GM04504 (cell line): ENCODE measurements around the gene CETP.
"Not testable (repeated sequence)": the region's sequence is repeated elsewhere in the genome, so short reads cannot be mapped to it uniquely, and the experiment has no call there.

ENCODE experiments used
- DNase-seq: peaks from one replicate; pipeline ENCODE4 v3.0.0-alpha.2; 2012; ENCODE audit warnings: low read depth

CETP gene

DNA sequence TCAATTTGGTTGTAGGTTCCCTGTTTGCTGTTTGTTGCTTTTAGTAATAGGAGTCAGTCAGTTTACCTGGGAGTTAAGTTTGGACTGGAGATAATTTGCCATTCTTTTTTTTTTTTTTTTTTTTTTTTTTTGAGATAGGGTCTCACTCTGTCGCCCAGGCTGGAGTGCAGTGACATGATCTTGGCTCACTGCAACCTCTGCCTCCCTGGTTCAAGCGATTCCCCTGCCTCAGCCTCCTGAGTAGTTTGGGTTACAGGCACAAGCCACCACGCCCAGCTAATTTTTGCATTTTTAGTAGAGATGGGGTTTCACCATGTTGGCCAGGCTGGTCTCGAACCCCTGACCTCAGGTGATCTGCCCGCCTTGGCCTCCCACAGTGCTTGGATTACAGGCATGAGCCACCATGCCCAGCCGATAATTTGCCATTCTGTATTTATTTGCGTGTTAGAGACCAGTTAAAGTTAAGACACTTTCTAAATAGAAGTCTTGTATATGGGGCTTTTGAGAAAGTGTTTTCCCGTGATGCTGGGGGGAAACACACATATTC lies 27.1 kb upstream of the CETP start:
- not testable (repeated sequence) for DNase-seq

DNA sequence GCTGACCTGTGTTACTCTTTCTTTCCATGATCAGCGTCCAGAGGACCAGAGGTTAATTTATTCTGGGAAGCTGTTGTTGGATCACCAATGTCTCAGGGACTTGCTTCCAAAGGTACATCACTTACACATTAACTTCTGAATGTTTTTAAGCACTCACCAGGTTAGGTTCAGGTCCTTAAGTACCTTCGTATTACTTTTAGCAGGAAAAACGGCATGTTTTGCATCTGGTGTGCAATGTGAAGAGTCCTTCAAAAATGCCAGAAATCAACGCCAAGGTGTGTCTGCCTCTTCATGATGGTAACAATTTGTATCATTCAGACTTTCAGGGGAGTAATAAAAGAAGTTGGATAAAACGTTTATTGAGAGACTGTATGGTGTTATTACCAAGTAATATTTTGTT lies 26.5 kb upstream of the CETP start:
- no peak for DNase-seq

DNA sequence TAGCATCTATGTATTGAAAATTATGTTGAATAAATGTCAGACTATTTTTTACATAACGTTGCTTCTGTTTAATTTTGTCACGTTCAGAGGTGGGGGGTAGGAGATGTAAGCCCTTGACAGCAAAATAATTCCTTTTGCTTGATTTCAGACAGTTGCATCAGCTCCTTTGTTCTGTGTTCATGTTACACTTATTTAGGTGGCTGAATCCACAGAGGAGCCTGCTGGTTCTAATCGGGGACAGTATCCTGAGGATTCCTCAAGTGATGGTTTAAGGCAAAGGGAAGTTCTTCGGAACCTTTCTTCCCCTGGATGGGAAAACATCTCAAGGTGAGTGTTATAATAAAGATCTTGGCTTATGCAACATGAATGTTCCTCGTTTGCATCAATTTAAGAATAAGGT lies 25.3 kb upstream of the CETP start:
- no peak for DNase-seq

DNA sequence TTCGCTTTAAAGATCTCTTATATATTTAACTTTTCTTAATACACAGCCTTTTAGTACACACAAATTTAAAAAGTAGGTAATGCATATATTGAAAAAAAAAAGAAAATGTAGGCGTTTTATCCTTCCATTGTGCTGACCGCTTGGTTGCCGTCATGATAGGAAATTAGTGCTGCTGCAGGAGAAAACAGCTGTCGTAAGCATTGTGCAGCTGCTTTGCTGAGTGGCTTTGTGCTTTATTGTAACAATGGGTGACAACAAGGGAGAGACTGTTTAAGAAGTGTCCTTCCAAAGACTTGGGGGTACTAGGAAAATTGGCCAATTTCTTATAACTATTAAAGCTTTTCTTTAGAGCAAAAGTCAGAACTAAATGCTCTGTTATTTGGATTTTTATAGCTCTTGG lies 24.8 kb upstream of the CETP start:
- no peak for DNase-seq

DNA sequence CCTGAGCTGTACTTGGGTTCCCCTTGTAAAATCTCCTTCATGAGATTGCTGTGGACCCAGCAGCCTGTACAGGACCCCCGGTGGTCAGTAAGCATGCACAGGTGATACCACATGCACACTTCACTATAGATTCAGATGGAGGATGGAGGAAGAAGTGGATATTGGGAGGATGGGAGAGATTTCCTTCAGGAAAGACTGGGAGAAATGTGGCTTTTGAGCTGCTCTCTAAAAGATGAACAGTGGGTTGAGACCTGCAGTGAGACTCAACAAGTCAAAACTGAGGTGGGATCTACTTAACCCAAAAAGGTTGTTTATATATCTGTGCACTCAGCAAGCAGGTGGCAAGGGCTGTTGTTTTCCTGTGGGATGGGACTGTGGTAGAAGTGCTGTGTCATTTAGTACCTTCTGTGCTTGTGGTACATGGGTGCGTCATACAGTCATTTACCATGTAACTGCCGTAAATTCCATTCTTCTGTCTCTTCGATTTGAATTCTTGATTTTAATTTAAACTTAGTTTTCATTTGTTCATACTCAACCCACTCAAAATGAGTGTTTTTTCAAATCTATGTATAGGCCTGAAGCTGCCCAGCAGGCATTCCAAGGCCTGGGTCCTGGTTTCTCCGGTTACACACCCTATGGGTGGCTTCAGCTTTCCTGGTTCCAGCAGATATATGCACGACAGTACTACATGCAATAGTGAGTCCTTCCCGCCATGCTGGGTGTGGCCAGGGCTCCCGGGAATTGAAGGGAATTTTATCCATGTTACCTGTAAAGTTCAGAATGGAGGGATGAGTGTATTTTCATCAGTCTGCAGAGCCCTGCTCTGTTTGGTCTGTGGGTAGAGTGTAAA lies 22.9 kb upstream of the CETP start:
- DNase-seq, result no peak

DNA sequence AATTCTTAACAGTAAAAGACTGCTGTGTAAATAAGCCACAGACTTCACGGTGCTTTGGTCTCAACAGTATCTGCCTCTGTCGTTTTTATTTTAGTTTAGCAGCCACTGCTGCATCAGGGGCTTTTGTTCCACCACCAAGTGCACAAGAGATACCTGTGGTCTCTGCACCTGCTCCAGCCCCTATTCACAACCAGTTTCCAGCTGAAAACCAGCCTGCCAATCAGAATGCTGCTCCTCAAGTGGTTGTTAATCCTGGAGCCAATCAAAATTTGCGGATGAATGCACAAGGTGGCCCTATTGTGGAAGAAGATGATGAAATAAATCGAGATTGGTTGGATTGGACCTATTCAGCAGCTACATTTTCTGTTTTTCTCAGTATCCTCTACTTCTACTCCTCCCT lies 21.9 kb upstream of the CETP start:
- DNase-seq, result no peak

DNA sequence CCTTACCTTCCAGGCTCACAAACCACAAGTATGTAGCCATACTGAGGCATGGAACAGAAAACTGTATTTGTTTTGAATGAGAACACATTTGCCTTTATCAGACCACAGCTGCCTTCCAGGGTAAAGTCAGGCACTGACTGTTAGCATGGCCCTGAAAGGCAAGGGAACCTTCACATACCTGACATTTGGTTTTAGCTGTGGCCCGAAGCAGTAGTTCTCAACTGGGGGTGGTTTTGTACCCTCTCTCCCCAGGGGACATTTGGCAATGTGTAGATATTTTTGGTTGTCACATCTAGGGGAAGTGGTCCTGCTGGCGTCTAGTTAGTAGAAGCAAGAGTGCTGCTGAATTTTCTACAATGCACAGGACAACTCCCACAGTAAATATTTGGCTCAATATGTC lies 20.7 kb upstream of the CETP start:
- no peak for DNase-seq

DNA sequence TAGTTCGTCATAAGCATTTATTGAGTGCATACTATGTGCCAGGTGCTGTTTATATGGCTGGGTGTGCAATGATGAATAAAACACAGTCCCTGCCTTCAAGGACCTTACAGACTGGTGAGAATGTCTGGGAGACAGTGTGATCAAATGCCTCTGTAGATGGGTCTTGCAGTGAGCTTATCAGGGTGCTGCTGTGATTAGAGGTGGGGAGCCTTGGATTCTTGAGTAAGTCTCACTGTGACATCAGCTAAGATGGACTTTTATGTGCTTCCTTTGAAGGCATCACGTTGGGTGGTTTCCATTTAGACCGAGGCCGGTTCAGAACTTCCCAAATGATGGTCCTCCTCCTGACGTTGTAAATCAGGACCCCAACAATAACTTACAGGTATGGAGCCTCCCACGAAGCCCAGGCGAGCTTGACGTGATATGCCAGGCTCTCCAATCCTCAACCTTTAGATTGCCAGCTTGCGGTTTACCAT lies 19.9 kb upstream of the CETP start:
- DNase-seq, result no peak

DNA sequence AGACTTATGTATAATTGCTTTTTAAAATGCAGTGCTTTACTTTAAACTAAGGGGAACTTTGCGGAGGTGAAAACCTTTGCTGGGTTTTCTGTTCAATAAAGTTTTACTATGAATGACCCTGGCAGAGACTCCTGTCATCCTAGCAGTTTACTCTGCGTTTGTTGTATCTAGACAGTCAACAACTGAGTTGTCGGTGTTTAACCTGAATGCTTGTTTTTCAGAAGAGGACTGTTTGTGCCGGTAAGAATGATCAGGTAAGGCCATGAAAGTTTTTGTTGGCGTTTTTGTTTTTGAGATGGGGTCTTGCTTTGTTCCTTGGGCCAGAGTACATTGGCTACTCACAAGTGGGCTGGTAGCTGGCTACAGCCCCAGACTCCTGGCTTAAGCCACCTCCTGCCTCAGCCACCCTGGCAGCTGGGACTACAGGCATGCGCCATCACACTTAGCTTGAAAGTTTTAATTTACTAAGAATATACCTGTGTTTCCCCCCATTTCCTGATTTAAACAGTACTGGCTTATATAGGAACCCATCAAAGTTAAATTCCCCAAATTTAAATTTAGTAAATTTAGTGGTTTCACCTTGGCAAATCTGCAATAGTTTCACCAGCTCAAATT lies 17.9 kb upstream of the CETP start:
- DNase-seq, result no peak

DNA sequence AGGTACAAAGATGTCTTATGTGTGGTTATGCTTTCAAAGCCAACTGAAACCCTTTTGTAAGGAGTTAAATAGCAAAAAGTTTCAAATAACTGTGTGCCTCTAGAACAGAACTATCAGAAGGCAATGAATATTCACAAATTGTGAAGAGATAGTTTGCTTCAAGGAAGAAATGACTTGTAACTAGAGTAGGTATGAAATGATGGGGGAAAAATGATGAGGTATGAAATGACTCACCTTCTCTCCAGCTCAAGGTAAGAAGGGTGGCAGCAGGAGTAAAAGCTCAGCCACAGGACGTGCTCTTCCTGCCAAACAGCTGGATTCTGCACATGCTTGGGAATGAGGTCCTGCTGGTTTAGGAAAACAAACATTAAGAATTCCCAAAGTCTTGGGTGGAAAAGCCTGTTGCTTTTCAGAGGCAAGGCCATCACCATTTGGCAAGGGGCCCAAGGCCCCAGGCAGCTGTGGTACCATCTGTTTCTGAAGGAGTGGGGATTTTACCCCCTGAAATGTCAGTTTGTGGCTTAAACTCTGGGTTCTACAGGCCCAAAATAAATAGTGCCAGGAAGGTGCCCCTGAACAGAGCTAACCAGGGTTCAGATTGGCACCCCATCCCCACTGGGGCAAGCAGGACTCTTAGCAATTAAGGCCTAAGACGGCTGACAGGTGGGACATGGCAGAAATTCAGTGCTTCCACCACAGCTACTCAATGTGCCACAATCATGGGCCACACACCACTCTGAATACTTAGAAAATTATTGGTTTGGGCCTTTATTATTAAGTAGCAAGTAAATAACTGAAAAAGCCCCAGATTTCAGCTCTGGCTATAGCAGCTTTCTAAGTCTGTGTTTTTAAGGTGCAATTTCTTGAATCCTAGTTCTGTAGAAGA lies 16.6 kb upstream of the CETP start:
- no peak for DNase-seq

DNA sequence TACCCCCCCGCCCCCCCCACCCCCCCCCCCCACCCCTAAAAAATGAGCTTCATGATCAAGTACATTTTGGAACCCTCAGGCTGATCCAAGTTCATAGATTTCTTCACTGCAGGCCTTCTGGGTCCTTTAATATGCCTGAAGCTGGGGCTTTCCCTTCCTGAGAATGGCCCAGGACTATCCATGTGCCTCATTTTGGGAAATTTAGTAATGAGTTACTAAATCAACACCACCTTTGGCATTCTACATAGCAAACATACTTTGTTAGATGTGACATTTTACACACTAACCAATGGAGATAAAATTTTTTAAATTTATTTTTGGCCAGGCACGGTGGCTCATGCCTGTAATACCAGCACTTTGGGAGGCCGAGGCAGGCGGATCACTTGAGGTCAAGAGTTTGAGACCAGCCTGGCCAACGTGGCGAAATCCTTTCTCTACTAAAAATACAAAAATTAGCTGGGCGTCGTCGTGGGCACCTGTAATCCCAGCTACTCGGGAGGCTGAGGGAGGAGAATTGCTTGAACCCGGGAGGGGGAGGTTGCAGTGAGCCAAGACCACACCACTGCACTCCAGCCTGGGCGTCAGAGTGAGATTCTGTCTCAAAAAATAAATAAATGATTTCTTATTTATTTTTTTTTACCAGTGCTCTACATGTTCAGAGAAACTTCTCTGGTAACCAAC lies 15.8 kb upstream of the CETP start:
- no peak for DNase-seq

DNA sequence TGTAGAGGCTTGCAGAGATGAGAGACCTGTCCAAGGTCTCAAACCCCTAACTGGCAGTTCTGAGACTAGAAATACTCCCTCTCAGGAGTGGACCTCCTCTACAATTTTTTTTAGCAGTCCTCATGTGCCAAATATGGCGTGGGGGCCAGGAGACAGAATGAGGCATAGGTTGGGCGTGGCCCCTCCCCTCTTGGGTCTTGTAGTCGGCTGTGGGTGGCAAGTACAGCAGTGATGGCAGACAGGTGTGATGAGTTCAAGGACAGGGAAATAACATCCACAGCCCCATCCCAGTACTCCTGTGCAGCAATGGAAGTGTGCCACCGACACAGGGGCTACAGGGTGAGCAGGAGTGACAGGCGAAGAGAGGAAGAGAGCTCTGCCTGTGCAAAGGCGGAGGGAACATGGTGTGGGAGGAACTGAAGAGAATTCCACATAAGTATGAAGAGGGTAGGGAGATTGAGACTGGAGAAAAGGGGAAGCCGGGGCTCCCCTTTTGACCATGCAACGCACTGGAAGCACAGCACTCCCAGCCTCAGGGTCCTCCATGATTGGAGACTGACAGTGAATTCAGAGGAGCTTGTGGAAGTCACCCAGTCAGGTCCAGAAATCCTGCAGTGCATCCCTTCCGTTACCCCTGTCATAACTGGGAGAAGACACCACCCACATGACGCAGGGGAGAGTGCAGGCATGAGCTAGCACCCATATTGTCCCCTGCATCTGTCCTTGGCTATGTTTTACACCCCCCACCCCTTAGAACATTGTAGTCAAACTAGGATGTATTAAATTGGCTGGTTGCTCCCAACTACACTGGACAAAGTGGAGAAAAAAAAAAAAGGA lies 14.8 kb upstream of the CETP start:
- DNase-seq, result no peak

DNA sequence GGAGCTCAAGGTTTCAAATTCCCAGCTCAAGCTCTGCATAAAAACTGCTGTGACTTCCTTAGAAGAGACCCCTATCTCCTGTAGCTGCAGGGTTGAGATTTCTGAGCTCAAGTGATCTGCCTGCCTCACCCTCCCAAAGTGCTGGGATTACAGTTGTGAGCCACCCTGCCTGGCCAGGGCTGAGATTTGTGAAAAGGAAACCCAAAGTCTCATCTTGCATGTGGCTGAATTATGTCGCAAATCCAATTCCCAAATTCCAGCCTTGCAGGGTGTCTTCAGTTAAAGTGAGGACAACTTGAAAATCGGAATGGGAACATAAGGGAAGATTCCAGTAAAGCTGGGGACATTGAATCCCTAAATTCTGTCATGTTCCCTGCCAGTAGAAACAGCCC lies 14.2 kb upstream of the CETP start:
- no peak for DNase-seq

DNA sequence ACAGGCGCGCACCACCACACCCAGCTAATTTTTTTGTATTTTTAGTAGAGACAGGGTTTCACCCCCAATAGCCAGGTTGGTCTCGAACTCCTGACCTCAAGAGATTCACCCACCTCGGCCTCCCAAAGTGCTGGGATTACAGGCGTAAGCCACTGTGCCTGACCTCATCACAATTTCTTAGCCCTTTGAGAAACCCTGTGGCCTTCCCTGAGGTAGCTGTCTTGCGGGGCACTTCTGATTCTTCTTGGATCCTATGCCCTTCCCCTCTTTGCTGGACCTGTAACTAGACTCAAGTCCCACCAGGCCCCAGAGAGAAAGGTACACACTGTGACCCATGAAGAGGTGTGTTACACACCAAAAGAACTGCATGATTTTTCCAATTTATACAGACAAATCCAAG lies 13.5 kb upstream of the CETP start:
- DNase-seq, result no peak

DNA sequence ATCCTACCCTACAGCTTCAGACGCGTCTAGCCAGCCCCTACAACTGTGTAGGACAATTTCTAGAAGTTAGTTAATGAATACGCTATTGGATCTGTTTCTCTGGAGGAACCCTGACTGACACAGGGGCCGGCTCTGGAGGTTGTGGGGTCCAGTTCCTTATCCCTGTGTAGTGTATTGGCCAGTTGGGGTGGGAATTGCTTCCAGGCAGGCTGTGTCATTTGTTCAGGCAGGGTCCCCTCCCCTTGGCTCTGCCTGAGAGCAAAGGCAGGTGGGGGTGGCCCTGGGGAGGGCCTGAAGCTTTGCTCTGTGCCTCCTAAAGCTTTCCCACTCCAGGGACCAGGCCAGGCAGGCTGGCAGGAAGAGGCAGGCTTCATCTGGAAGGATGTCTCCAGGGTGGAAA lies 11.7 kb upstream of the CETP start:
- no peak for DNase-seq

DNA sequence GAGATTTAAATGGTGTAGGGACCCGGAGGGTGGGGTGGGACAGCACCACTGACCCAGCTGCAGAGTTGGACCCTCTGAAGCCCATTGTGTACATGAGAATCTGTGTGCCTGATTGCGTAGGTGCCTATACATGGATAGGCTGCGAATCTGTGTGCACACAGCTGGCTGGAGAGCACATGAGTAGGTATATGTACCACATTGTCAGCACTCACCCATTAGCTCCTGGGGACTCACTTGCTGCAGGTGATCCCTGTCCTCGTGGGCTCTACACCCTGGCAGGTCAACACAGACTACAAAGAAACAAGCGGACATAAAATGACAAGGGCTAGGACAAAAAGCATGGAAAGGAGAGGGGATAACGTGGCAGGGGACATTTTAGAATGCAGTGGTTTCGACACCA lies 11.3 kb upstream of the CETP start:
- DNase-seq, result no peak

DNA sequence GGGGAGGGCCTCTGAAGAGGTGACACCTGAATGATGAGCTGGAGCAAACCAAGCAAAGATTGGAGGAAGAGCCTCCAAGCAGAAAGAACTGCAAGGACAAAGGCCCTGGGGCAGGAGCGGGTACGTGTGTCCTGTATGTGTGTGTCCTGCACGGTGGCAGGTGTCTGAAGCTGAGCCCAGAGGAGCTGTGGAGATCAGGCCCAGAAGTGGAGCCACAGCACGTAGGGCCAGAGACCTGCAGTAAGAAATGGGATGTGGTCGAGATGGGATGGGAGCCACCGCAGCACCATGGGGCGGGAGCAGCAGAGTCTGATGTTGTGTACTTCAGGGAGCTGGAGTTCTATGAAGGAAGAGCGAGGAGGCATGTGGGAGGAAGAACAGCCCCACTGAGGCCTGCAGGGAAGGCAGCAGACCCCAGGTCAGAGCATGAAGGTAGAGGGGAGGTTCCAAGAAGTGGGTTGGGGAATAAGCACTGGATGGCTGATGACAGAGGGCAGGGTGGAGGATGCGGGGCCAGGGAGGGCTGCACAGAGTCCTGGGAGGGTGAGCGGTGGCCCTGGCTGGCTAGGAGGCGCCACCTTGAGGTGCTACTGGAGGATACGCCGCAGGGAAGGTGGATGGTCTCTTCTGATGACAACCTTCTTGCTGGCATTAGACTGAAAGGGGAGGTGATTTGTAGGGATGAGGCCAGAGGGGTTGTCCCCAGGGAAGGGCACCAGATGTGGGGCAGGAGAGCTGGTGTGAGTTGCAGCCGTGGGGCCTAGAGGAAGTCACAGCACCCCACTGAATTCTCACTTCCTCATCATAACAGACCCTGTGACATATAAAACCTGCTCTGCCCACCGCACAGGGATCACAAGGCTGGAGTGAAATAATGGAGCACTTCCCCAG lies 10.6 kb upstream of the CETP start:
- no peak for DNase-seq

DNA sequence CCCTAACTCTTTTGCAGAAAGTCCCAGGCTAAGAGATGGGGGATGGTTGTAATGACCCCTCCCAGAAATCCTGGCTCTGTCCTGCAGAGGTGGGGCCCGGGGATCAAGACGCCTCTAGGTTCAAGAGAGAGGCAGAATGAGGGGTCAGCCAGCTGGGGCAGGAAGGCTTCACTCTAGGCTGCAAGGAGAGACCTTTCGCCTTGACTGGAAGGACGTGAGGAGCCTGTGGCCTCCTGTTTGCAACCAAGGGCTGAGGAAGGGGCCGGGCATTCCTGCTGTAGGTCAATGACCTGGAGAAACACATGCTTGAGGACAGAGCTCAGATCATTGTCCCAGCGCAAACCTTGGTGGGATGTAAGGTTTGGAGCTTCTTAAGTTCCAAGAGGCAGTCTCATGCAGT lies 8.7 kb upstream of the CETP start:
- no peak for DNase-seq

DNA sequence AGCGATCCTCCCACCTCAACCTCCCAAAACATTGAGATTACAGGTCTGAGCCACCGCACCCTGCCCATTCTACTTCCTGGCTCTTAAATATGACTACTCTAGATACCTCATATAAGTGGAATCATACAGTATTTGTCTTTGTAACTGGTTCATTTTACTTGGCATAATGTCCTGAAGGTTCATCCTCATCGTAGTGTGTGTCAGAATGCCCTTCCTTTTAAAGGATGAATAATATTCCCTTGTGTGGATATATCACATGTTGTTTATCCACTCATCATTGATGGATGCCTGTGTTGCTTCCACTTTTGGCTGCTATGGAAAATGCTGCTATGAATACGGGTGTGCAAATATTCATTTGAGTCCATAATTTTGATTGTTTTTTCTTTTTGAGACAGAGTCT lies 5.7 kb upstream of the CETP start:
- no peak for DNase-seq

DNA sequence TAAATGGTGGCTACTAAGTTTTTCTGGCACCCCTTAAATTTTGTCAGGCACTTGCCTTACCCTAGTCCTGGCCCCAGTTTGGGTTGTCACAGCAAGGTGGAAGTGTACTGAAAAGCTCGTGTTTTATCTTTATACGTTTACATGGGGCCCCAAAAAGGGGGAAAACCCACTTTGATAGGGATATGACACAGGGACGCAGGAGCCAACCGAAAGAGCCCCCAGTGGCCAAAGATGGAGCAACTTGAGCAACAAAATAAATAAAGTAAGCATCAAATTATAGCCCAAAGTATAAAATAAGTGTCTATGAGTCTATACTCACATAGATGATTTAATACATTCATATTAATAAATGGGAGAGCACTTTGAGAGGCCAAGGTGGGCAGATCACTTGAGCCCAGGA lies 5.0 kb upstream of the CETP start:
- DNase-seq, result no peak
